GM12878 (cell line): Measurements from ENCODE around the gene HEXA. TPM values are rescaled to one million over a fixed set of nuclear protein-coding genes. Genes with fewer than 3 reads are reported as not detected.
A peak's percentile ranks its signal among the peaks of the same experiment; 100 is the strongest.

Source experiments
- ATAC-seq: fragments of 200-7000 bp; cut with Tn5 transposase; 3 replicates; pipeline ENCODE4 v1.9.1; 2020; ENCODE audit warnings: mild to moderate bottlenecking, moderate library complexity
- BruUV-seq: library from RNA; stranded (reverse); fragments of 400-500 nt; replicated peaks from 2 replicates; lab custom pipeline; 2021; lab: Mats Ljungman, UMichigan
- CTCF ChIA-PET: fragments of 300-600 bp; sonication (Branson Sonifier 250); formaldehyde crosslinking; extraction: SDS; loops from one replicate; lab custom pipeline; 2021; ENCODE audit warnings: inconsistent platforms; lab: Yijun Ruan, JAX
- POLR2A ChIA-PET: fragments of 350-600 bp; formaldehyde crosslinking; extraction: SDS; loops from one replicate; lab custom pipeline; 2021; ENCODE audit warnings: inconsistent platforms; lab: Charles Lee
- RAD21 ChIA-PET: fragments of 300-600 bp; sonication (Branson Sonifier 250); formaldehyde crosslinking; loops from one replicate; lab custom pipeline; 2023; ENCODE audit warnings: antibody characterized with exemption; ENCODE audit not compliant: unreplicated experiment; lab: Charles Lee
- SMC1A ChIA-PET: fragments of 300-600 bp; sonication (Branson Sonifier 250); formaldehyde crosslinking; loops from one replicate; lab custom pipeline; 2023; ENCODE audit not compliant: unreplicated experiment, uncharacterized antibody; lab: Charles Lee
- DNase-seq: peaks from one replicate; pipeline ENCODE4 v3.0.0-alpha.2; 2011; ENCODE audit warnings: low read depth, low spot score
- FAIRE-seq: peaks from 3 replicates; lab custom pipeline; 2011; peaks lifted over from hg19 to GRCh38; lab: Jason Lieb, UNC
- H2AFZ ChIP-seq: 2 replicates; pipeline ENCODE4 v1.6.0; 2011; ENCODE audit warnings: low read depth, low read length, control low read depth; ENCODE audit not compliant: control insufficient read depth
- H3K27ac ChIP-seq: 2 replicates; pipeline ENCODE4 v1.5.1; 2011; ENCODE audit warnings: control low read depth; ENCODE audit not compliant: control insufficient read depth, insufficient read depth
- H3K27me3 ChIP-seq, 2 experiments: replicated peaks in 1 of 2; 2 replicates each; pipeline versions ENCODE4 v1.6.0 to v1.6.1; 2011; ENCODE audit warnings: low read length in 1 of 2; ENCODE audit not compliant: control insufficient read depth in 2 of 2, insufficient read depth in 2 of 2
- H3K36me3 ChIP-seq, 2 experiments: 2 replicates each; pipeline ENCODE4 v1.5.1; 2011; ENCODE audit warnings: low read length in 1 of 2; ENCODE audit not compliant: control insufficient read depth in 2 of 2, insufficient read depth in 2 of 2
- H3K4me1 ChIP-seq: 2 replicates; pipeline ENCODE4 v1.6.1; 2011; ENCODE audit warnings: mild to moderate bottlenecking, low read length, moderate library complexity, mixed read lengths; ENCODE audit not compliant: control insufficient read depth, insufficient read depth
- H3K4me2 ChIP-seq: 2 replicates; pipeline ENCODE4 v1.6.0; 2011; ENCODE audit warnings: control low read depth; ENCODE audit not compliant: control insufficient read depth, insufficient read depth
- H3K4me3 ChIP-seq: fragments of 200-600 bp; sonication (generic); 2 replicates; pipeline ENCODE4 v1.5.1; 2016
- H3K79me2 ChIP-seq: 2 replicates; pipeline ENCODE4 v1.6.0; 2011; ENCODE audit warnings: low read length; ENCODE audit not compliant: control insufficient read depth, insufficient read depth
- H3K9ac ChIP-seq: 2 replicates; pipeline ENCODE4 v1.8.0; 2011; ENCODE audit warnings: low read length, control low read depth, mixed read lengths; ENCODE audit not compliant: control insufficient read depth, insufficient read depth
- H3K9me3 ChIP-seq: replicated peaks from 3 replicates; pipeline ENCODE4 v1.5.1; 2011; ENCODE audit warnings: mild to moderate bottlenecking, low read length; ENCODE audit not compliant: control insufficient read depth, insufficient read depth
- H4K20me1 ChIP-seq: 2 replicates; pipeline ENCODE4 v1.6.0; 2011; ENCODE audit not compliant: control insufficient read depth, insufficient read depth
- BCL11A ChIP-seq: IDR thresholded peaks from 2 replicates; pipeline ENCODE4 v1.6.1; 2011; ENCODE audit warnings: low read depth, low read length
- ETV6 ChIP-seq, 2 experiments: fragments of 450-650 bp in 1 of 2; IDR thresholded peaks in 1 of 2; conservative IDR thresholded peaks in 1 of 2; 2 replicates each; pipeline ENCODE4 v1.6.1; 2014; ENCODE audit warnings: antibody characterized with exemption in 1 of 2, borderline replicate concordance in 1 of 2, low read depth in 1 of 2, mild to moderate bottlenecking in 1 of 2, moderate library complexity in 1 of 2
- KDM1A ChIP-seq: fragments of 200-600 bp; sonication (generic); IDR thresholded peaks from 2 replicates; pipeline ENCODE4 v1.6.1; 2016; ENCODE audit warnings: borderline replicate concordance
- KLF5 ChIP-seq: fragments of 450-650 bp; IDR thresholded peaks from 2 replicates; pipeline ENCODE4 v1.6.1; 2014; ENCODE audit warnings: mild to moderate bottlenecking; ENCODE audit not compliant: partially characterized antibody
- MEF2B ChIP-seq: fragments of 450-650 bp; IDR thresholded peaks from 2 replicates; pipeline ENCODE4 v1.6.1; 2018; ENCODE audit warnings: mild to moderate bottlenecking, moderate library complexity; ENCODE audit not compliant: partially characterized antibody, poor library complexity, severe bottlenecking
- NR2C2 ChIP-seq: IDR thresholded peaks from 2 replicates; pipeline ENCODE4 v1.6.1; 2011; ENCODE audit warnings: borderline replicate concordance, low read depth; ENCODE audit not compliant: control insufficient read depth, insufficient read length
- POLR2A ChIP-seq: IDR thresholded peaks from 2 replicates; pipeline ENCODE4 v1.6.1; 2011; ENCODE audit warnings: low read depth, mild to moderate bottlenecking, low read length
- RAD21 ChIP-seq: IDR thresholded peaks from 2 replicates; pipeline ENCODE4 v1.6.1; 2011; ENCODE audit warnings: mild to moderate bottlenecking, low read depth, low read length, moderate library complexity; ENCODE audit not compliant: insufficient read depth
- SP1 ChIP-seq: IDR thresholded peaks from one replicate; pipeline ENCODE4 v1.6.1; 2011; ENCODE audit warnings: low read depth, low read length
- SREBF1 ChIP-seq: IDR thresholded peaks from 2 replicates; pipeline ENCODE4 v1.6.1; 2012; ENCODE audit warnings: mild to moderate bottlenecking, low read length
- WRNIP1 ChIP-seq: IDR thresholded peaks from 2 replicates; pipeline ENCODE4 v1.6.1; 2011; ENCODE audit warnings: low read depth, low read length, improper control_type of control experiment, borderline replicate concordance
- ZBED1 ChIP-seq: IDR thresholded peaks from 2 replicates; pipeline ENCODE4 v1.6.1; 2016; ENCODE audit warnings: borderline replicate concordance
- WGBS: methylation state at CpG from one replicate; pipeline ENCODE4 v1.1.6; 2016; ENCODE audit warnings: low lambda C conversion rate; ENCODE audit not compliant: insufficient replicate concordance, insufficient coverage; ENCODE audit errors: missing lambda C conversion rate; 5-methylcytosine and 5-hydroxymethylcytosine counted together
- in situ Hi-C: fragments of 300-500 bp; cut with MboI; formaldehyde crosslinking; loops from 9 replicates; pipeline ENCODE4 v1.14.3; 2018; ENCODE audit warnings: mixed read lengths
- intact Hi-C: fragments of 100-400 bp; cut with micrococcal nuclease; formaldehyde crosslinking; loops from one replicate; pipeline ENCODE4 v1.14.2; 2022; ENCODE audit not compliant: unreplicated experiment
- polyA plus RNA-seq, 11 experiments: library from polyadenylated mRNA; depleted of rRNA in 4 of 11; unstranded in 6 of 11; stranded (reverse) in 5 of 11; fragments of >200 nt; fragmentation: Nextera tagmentation in 4 of 11; fragmentation: Illumina TruSeq in 1 of 11; extraction: Ambion mirVana in 4 of 11; extraction: Trizol in 1 of 11; gene quantifications; 1 replicate in 1 of 11; 2 replicates in 10 of 11; pipeline versions ENCODE4 v1.2.1 to v1.2.3, GENCODE V29; 2011 to 2016; ENCODE audit warnings: inconsistent platforms in 2 of 11, missing spikeins in 2 of 11, low read depth in 1 of 11
- total RNA-seq, 4 experiments: library from RNA; depleted of rRNA in 3 of 4; stranded (reverse); fragments of >200 nt in 3 of 4; fragmentation: Illumina TruSeq in 1 of 4; extraction: Trizol in 1 of 4; gene quantifications; 2 replicates each; pipeline versions ENCODE4 v1.2.1 to v1.2.3, GENCODE V29; 2013 to 2021
- TF ChIP-seq, protein P1 (sequence below), 3 experiments: IDR thresholded peaks in 2 of 3; conservative IDR thresholded peaks in 1 of 3; 2 replicates each; pipeline ENCODE4 v1.5.1; 2011; ENCODE audit warnings: low read depth in 3 of 3, low read length in 3 of 3, mild to moderate bottlenecking in 3 of 3, control low read depth in 2 of 3, moderate library complexity in 2 of 3, inconsistent platforms in 1 of 3, mixed read lengths in 1 of 3; ENCODE audit not compliant: control insufficient read depth in 2 of 3, insufficient read depth in 1 of 3; ENCODE audit errors: extremely low read depth in 1 of 3
- TF ChIP-seq, protein P2 (sequence below): fragments of 450-650 bp; conservative IDR thresholded peaks from 2 replicates; pipeline ENCODE4 v1.6.1; 2017; ENCODE audit warnings: mild to moderate bottlenecking, moderate library complexity
- TF ChIP-seq, protein P3 (sequence below): fragments of 450-650 bp; IDR thresholded peaks from 2 replicates; pipeline ENCODE4 v1.6.1; 2014; ENCODE audit warnings: mild to moderate bottlenecking
- TF ChIP-seq, protein P4 (sequence below): fragments of 450-650 bp; IDR thresholded peaks from 2 replicates; pipeline ENCODE4 v1.6.1; 2016; ENCODE audit warnings: mild to moderate bottlenecking

The HEXA gene
- total and polyA plus RNA-seq, 10 of the 15 experiments (the other 5 are each of a cell fraction or from before 2014, with no cell fraction given): 24.5 to 151 (median 69.3) TPM

DNA sequence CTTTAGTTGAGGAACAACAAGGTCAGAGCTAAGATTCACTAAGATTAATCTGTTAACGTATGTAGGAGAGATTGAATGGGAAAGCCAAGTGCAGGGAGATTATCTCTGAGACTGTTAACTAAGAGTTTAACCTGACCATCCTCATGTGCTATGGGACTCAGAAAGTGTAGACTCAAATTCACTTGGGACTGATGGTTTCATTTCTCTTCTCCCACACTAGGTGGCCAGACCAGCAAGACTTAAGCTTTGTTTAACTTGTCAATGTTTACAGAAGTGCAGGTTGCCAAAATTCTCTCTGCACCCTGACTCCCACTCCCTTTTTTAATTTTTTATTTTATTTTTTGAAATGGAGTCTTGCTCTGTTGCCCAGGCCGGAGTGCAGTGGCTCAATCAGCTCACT lies 6.3 kb upstream of the HEXA start:
- DNase-seq (no peak), FAIRE-seq (no peak), ATAC-seq (peak; percentile 67)
- no peaks in the 10 kb centered on the region for H3K36me3 ChIP-seq
- no peak overlapping the region for H3K4me3 ChIP-seq
- ChIA-PET POLR2A (no interaction called here), RAD21 (no interaction called here), CTCF (interaction anchor here (1.0 to 1.2 kb wide), 3 partner anchors 14 to 23 kb away, joined by 3 to 4 read pairs (median 3); no protein-coding TSS in a partner anchor), SMC1A (interaction anchor here (0.7 to 1.3 kb wide), 3 partner anchors 16 to 289 kb away, joined by 3 to 4 read pairs (median 3); no protein-coding TSS in a partner anchor)
- 43% methylated on average over 2 of the region's 2 CpGs for WGBS
- H3K4me1 ChIP-seq: no peaks in the 10 kb centered on the region
- no peaks in the 10 kb centered on the region for H3K79me2 ChIP-seq
- in situ Hi-C loops: no loop called here
- H3K4me2 ChIP-seq: no peak overlapping the region
- TF ChIP-seq ZBED1 (no peak), MEF2B (peak; percentile 53), ETV6 (conservative IDR thresholded peaks at IDR 0.05 in 1 of 2, IDR thresholded peaks at IDR 0.05 in 1 of 2; ENCODE audit: borderline replicate concordance in 1 of 2, low read depth in 1 of 2) (no peak), SREBF1 (no peak), POLR2A (no peak), RAD21 (0 out of 2 replicates have a peak, but pooled peaks have one; percentile 15), NR2C2 (no peak), SP1 (no peak), WRNIP1 (no peak), KLF5 (no peak), BCL11A (no peak), KDM1A (no peak)
- TF ChIP-seq, protein P1, sequence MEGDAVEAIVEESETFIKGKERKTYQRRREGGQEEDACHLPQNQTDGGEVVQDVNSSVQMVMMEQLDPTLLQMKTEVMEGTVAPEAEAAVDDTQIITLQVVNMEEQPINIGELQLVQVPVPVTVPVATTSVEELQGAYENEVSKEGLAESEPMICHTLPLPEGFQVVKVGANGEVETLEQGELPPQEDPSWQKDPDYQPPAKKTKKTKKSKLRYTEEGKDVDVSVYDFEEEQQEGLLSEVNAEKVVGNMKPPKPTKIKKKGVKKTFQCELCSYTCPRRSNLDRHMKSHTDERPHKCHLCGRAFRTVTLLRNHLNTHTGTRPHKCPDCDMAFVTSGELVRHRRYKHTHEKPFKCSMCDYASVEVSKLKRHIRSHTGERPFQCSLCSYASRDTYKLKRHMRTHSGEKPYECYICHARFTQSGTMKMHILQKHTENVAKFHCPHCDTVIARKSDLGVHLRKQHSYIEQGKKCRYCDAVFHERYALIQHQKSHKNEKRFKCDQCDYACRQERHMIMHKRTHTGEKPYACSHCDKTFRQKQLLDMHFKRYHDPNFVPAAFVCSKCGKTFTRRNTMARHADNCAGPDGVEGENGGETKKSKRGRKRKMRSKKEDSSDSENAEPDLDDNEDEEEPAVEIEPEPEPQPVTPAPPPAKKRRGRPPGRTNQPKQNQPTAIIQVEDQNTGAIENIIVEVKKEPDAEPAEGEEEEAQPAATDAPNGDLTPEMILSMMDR (IDR thresholded peaks at IDR 0.05 in 2 of 3, conservative IDR thresholded peaks at IDR 0.05 in 1 of 3; ENCODE audit: control insufficient read depth in 2 of 3, extremely low read depth in 1 of 3, insufficient read depth in 1 of 3, low read depth in 3 of 3, low read length in 3 of 3): peak; percentile 18 to 28 (median 24); a peak in 3 of 6 replicates
- TF ChIP-seq, protein P2, sequence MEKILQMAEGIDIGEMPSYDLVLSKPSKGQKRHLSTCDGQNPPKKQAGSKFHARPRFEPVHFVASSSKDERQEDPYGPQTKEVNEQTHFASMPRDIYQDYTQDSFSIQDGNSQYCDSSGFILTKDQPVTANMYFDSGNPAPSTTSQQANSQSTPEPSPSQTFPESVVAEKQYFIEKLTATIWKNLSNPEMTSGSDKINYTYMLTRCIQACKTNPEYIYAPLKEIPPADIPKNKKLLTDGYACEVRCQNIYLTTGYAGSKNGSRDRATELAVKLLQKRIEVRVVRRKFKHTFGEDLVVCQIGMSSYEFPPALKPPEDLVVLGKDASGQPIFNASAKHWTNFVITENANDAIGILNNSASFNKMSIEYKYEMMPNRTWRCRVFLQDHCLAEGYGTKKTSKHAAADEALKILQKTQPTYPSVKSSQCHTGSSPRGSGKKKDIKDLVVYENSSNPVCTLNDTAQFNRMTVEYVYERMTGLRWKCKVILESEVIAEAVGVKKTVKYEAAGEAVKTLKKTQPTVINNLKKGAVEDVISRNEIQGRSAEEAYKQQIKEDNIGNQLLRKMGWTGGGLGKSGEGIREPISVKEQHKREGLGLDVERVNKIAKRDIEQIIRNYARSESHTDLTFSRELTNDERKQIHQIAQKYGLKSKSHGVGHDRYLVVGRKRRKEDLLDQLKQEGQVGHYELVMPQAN: no peak
- TF ChIP-seq, protein P3, sequence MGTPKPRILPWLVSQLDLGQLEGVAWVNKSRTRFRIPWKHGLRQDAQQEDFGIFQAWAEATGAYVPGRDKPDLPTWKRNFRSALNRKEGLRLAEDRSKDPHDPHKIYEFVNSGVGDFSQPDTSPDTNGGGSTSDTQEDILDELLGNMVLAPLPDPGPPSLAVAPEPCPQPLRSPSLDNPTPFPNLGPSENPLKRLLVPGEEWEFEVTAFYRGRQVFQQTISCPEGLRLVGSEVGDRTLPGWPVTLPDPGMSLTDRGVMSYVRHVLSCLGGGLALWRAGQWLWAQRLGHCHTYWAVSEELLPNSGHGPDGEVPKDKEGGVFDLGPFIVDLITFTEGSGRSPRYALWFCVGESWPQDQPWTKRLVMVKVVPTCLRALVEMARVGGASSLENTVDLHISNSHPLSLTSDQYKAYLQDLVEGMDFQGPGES: no peak
- TF ChIP-seq, protein P4, sequence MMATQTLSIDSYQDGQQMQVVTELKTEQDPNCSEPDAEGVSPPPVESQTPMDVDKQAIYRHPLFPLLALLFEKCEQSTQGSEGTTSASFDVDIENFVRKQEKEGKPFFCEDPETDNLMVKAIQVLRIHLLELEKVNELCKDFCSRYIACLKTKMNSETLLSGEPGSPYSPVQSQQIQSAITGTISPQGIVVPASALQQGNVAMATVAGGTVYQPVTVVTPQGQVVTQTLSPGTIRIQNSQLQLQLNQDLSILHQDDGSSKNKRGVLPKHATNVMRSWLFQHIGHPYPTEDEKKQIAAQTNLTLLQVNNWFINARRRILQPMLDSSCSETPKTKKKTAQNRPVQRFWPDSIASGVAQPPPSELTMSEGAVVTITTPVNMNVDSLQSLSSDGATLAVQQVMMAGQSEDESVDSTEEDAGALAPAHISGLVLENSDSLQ: no peak
- H4K20me1 ChIP-seq: no peaks in the 10 kb centered on the region
- H3K27ac ChIP-seq: no peak overlapping the region
- peaks cover 0 to 2% of the 10 kb centered on the region in 2 experiments; a peak in 2 of 4 replicates for H3K27me3 ChIP-seq
- H2AFZ ChIP-seq: no peak overlapping the region
- H3K9me3 ChIP-seq: no peaks in the 10 kb centered on the region
- no peak overlapping the region for H3K9ac ChIP-seq
- BruUV-seq: no TSS peak
- intact Hi-C loops: no loop called here
